Measurements from ENCODE around the gene OBSCN.

GRCh38 chr1:228180959-228181644, 26.7 kb upstream of the OBSCN start:
- TF ChIP-seq, protein P1, sequence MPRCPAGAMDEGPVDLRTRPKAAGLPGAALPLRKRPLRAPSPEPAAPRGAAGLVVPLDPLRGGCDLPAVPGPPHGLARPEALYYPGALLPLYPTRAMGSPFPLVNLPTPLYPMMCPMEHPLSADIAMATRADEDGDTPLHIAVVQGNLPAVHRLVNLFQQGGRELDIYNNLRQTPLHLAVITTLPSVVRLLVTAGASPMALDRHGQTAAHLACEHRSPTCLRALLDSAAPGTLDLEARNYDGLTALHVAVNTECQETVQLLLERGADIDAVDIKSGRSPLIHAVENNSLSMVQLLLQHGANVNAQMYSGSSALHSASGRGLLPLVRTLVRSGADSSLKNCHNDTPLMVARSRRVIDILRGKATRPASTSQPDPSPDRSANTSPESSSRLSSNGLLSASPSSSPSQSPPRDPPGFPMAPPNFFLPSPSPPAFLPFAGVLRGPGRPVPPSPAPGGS (CRISPR knock-in tag; IDR thresholded peaks at IDR 0.05) = no peak
- TF ChIP-seq NFE2L2 (IDR thresholded peaks at IDR 0.05; ENCODE audit: low read length) (no peak), HCFC1 (IDR thresholded peaks at IDR 0.05; ENCODE audit: low read depth, low read length) (no peak)
